HFFc6 (cell line): ENCODE results near the gene MTMR4. TPM values are rescaled to one million over a fixed set of nuclear protein-coding genes. Genes with fewer than 3 reads are reported as not detected.

Experiments
- DNase-seq: peaks from one replicate; pipeline ENCODE4 v3.0.0-alpha.2; 2018
- H3K27ac Mint-ChIP-seq: 2 replicates; pipeline ENCODE4 v1.8.0; 2020; ENCODE audit warnings: mild to moderate bottlenecking, mixed read lengths
- H3K27me3 Mint-ChIP-seq: 2 replicates; pipeline ENCODE4 v1.8.0; 2021; ENCODE audit warnings: mild to moderate bottlenecking, moderate library complexity, mixed read lengths; ENCODE audit not compliant: insufficient read depth
- H3K36me3 Mint-ChIP-seq: 2 replicates; pipeline ENCODE4 v1.8.0; 2021; ENCODE audit warnings: low read depth, mixed read lengths
- H3K4me1 Mint-ChIP-seq: 2 replicates; pipeline ENCODE4 v1.8.0; 2020; ENCODE audit warnings: low read depth, mixed read lengths
- H3K4me3 Mint-ChIP-seq: 2 replicates; pipeline ENCODE4 v1.8.0; 2020; ENCODE audit warnings: mild to moderate bottlenecking, moderate library complexity, mixed read lengths
- H3K9me3 Mint-ChIP-seq: 2 replicates; pipeline ENCODE4 v1.8.0; 2020; ENCODE audit warnings: mild to moderate bottlenecking, mixed read lengths
- CTCF ChIP-seq: fragments of 200-600 bp; sonication (generic); IDR thresholded peaks from 2 replicates; pipeline ENCODE4 v1.5.0; 2021; ENCODE audit warnings: antibody characterized with exemption, mild to moderate bottlenecking
- total RNA-seq, 6 experiments: library from RNA; stranded (reverse); fragmentation: NEBNext Ultra II Directional; extraction: Animal tissue kit (Norgen Biotek cat#: 25700); gene quantifications; 2 replicates in 1 of 6; 3 replicates in 5 of 6; pipeline ENCODE4 v1.2.3, GENCODE V29; 2021

The MTMR4 gene
- total RNA-seq, 6 experiments from 2014 or later = 25.3 to 32.2 (median 28.2) TPM

- no peak for TF ChIP-seq CTCF
- DNase-seq = no peak
- Mint-ChIP-seq H3K27ac (peak overlapping the region; percentile 95), H3K36me3 (peaks cover under 1% of the 10 kb centered on the region; the same call in 1 of the 2 replicates), H3K9me3 (no peaks in the 10 kb centered on the region), H3K27me3 (peaks cover 2% of the 10 kb centered on the region; the same call in 1 of the 2 replicates), H3K4me3 (peak overlapping the region; percentile 95), H3K4me1 (peaks cover 44% of the 10 kb centered on the region)
Observed at GRCh38 chr17:58516644-58517377, 2.4 kb upstream of the MTMR4 start.

DNA sequence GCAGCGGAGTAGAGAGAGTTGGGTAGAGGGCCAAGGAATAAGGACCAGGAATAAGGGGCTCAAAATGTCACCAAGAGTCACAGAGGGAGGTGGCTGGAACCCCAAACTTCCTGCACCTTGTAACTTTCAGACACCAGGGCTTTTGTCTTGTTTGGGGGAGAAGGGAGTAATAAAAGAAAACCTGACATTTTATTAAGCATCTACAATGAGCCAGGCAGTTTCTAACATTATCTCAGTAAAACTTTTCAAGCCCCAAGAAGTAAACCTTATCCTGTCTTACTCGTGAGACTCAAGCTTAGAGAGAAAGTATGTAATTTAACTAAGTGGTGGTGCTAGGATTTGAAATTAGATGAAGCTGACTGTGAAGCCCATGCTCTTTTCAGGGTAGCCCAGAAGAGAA, 848 bp upstream of the MTMR4 start:
- Mint-ChIP-seq H3K4me1 (peaks cover 43% of the 10 kb centered on the region), H3K36me3 (peaks cover 14% of the 10 kb centered on the region), H3K4me3 (peak overlapping the region; percentile 83; the same call in 1 of the 2 replicates), H3K27ac (peak overlapping the region; percentile 44), H3K9me3 (no peaks in the 10 kb centered on the region), H3K27me3 (peaks cover 2% of the 10 kb centered on the region)
- no peak for TF ChIP-seq CTCF
- no peak for DNase-seq

DNA sequence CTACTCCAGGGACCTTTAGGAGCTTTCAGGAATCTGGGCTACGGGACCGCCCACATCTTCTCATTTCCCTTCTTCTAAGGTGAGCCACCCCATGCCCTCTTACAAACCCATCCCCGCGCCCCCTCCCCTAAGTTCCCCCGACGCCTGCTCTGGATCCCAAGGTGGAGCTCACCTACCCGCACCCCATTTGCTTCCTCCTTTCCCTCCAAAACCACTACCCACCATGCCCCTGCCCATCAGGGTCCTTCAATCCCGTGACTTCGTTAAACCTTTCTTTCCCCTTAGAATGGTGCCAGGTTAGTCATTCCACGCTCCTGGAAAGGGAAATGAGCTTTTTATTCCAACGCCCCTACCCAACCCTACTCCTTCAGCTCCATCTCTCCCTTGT, 326 bp upstream of the MTMR4 start:
- Mint-ChIP-seq H3K27ac (peak overlapping the region; percentile 54), H3K4me1 (peaks cover 38% of the 10 kb centered on the region), H3K9me3 (no peaks in the 10 kb centered on the region), H3K36me3 (peaks cover 19% of the 10 kb centered on the region), H3K4me3 (peak overlapping the region; percentile 83), H3K27me3 (peaks cover 2% of the 10 kb centered on the region)
- TF ChIP-seq CTCF = no peak
- DNase-seq = no peak

- no peak for TF ChIP-seq CTCF
- no peaks in the 10 kb centered on the region; the same call in 1 of the 2 replicates for H3K27me3 Mint-ChIP-seq
- peak overlapping the region; percentile 77; the same call in 1 of the 2 replicates for H3K27ac Mint-ChIP-seq
- H3K36me3 Mint-ChIP-seq = peaks cover 22% of the 10 kb centered on the region
- H3K4me1 Mint-ChIP-seq = peaks cover 36% of the 10 kb centered on the region
- H3K9me3 Mint-ChIP-seq = no peaks in the 10 kb centered on the region
- DNase-seq = no peak
- peak overlapping the region; percentile 91 for H3K4me3 Mint-ChIP-seq
Observed at GRCh38 chr17:58513267-58513964, 1.0 kb downstream of the MTMR4 start.

GRCh38 chr17:58510075-58510474, 4.4 kb downstream of the MTMR4 start:
- H3K27ac Mint-ChIP-seq = no peak overlapping the region
- peaks cover 22% of the 10 kb centered on the region for H3K36me3 Mint-ChIP-seq
- H3K27me3 Mint-ChIP-seq = peaks cover 2% of the 10 kb centered on the region; the same call in 1 of the 2 replicates
- TF ChIP-seq CTCF = no peak
- DNase-seq = no peak
- no peaks in the 10 kb centered on the region for H3K9me3 Mint-ChIP-seq
- peaks cover 16% of the 10 kb centered on the region for H3K4me1 Mint-ChIP-seq
- H3K4me3 Mint-ChIP-seq = no peak overlapping the region
